ENCODE data around the gene PROX2.

The PROX2 gene

GRCh38 chr14:74879427-74880182, 3.7 kb upstream of the PROX2 start:
- no peak for DNase-seq

GRCh38 chr14:74875204-74875603, 741 bp downstream of the PROX2 start:
- no peak for DNase-seq

- no peak for DNase-seq
These were observed 4.1 kb downstream of the PROX2 start for GRCh38 chr14:74871819-74872218.

GRCh38 chr14:74868739-74869138, 7.2 kb downstream of the PROX2 start:
- no peak for DNase-seq

GRCh38 chr14:74867673-74868072, 8.3 kb downstream of the PROX2 start:
- peak; percentile 28 for DNase-seq

- no peak for DNase-seq
These were observed 9.1 kb downstream of the PROX2 start for GRCh38 chr14:74866708-74867389.

- DNase-seq, result no peak
These were observed 10.8 kb downstream of the PROX2 start for GRCh38 chr14:74865156-74865555.

GRCh38 chr14:74864198-74864597, 11.7 kb downstream of the PROX2 start:
- no peak for DNase-seq

- no peak for DNase-seq
These were observed 12.7 kb downstream of the PROX2 start for GRCh38 chr14:74863274-74863673.

GRCh38 chr14:74861734-74862090, 14.2 kb downstream of the PROX2 start:
- DNase-seq, result no peak

- DNase-seq, result peak; percentile 82
These were observed 14.8 kb downstream of the PROX2 start for GRCh38 chr14:74860899-74861733.

GRCh38 chr14:74859757-74860552, 16.0 kb downstream of the PROX2 start:
- DNase-seq, result no peak

- DNase-seq, result no peak
These were observed 17.9 kb downstream of the PROX2 start for GRCh38 chr14:74858022-74858421.

GRCh38 chr14:74856366-74856765, 19.6 kb downstream of the PROX2 start:
- DNase-seq, result no peak

- DNase-seq, result no peak
These were observed 20.0 kb downstream of the PROX2 start for GRCh38 chr14:74855945-74856344.

GRCh38 chr14:74855021-74855420, 20.9 kb downstream of the PROX2 start:
- no peak for DNase-seq

- no peak for DNase-seq
These were observed 22.4 kb downstream of the PROX2 start for GRCh38 chr14:74853581-74853980.

- DNase-seq, result no peak
These were observed 22.9 kb downstream of the PROX2 start for GRCh38 chr14:74852922-74853530.

GRCh38 chr14:74848768-74849167, 27.2 kb downstream of the PROX2 start:
- DNase-seq, result no peak

- DNase-seq, result no peak
These were observed 28.8 kb downstream of the PROX2 start for GRCh38 chr14:74846968-74847665.

GRCh38 chr14:74846168-74846567, 29.8 kb downstream of the PROX2 start:
- no peak for DNase-seq

GRCh38 chr14:74843653-74844052, 32.3 kb downstream of the PROX2 start:
- no peak for DNase-seq
